PC-3 (cell line): Measurements from ENCODE around the gene KCNT2. TPM values are rescaled to one million over a fixed set of nuclear protein-coding genes. Genes with fewer than 3 reads are reported as not detected.
A peak's percentile ranks its signal among the peaks of the same experiment; 100 is the strongest.

Experiments used
- ATAC-seq: fragments of 200-7000 bp; cut with Tn5 transposase; 2 replicates; pipeline ENCODE4 v1.9.1; 2020; ENCODE audit warnings: mild to moderate bottlenecking, moderate library complexity
- BruUV-seq: library from RNA; stranded (reverse); fragments of 400-500 nt; replicated peaks from 2 replicates; lab custom pipeline; 2021; lab: Mats Ljungman, UMichigan
- CTCF ChIA-PET: fragments of 300-600 bp; sonication (Branson Sonifier 250); formaldehyde crosslinking; loops from one replicate; lab custom pipeline; 2022; ENCODE audit warnings: antibody characterized with exemption; lab: Charles Lee
- POLR2A ChIA-PET: fragments of 300-600 bp; sonication (Branson Sonifier 250); formaldehyde crosslinking; loops from one replicate; lab custom pipeline; 2022; ENCODE audit warnings: antibody characterized with exemption; ENCODE audit not compliant: unreplicated experiment; lab: Charles Lee
- DNase-seq: peaks from one replicate; pipeline ENCODE4 v3.0.0-alpha.2; 2015
- H2AFZ ChIP-seq: fragments of 300-600 bp; sonication (generic); 2 replicates; pipeline ENCODE4 v1.6.0; 2016; ENCODE audit warnings: antibody characterized with exemption, low read length
- H3F3A ChIP-seq: fragments of 300-600 bp; sonication (generic); one replicate; pipeline ENCODE4 v1.6.0; 2017; ENCODE audit warnings: antibody characterized with exemption, low read length, control low read depth, mild to moderate bottlenecking; ENCODE audit not compliant: unreplicated experiment
- H3K27ac ChIP-seq: fragments of 300-600 bp; sonication (generic); 2 replicates; pipeline ENCODE4 v1.5.1; 2016; ENCODE audit warnings: mild to moderate bottlenecking, low read length
- H3K27me3 ChIP-seq: fragments of 300-600 bp; sonication (generic); 2 replicates; pipeline ENCODE4 v1.6.1; 2016; ENCODE audit warnings: low read length, mixed read lengths
- H3K36me3 ChIP-seq: fragments of 300-600 bp; sonication (generic); 2 replicates; pipeline ENCODE4 v1.6.1; 2016; ENCODE audit warnings: low read depth, mixed run types, low read length, mixed read lengths
- H3K4me1 ChIP-seq: fragments of 300-600 bp; sonication (generic); 2 replicates; pipeline ENCODE4 v1.5.1; 2016; ENCODE audit warnings: low read length; ENCODE audit not compliant: insufficient read depth
- H3K4me2 ChIP-seq: fragments of 300-600 bp; sonication (generic); 2 replicates; pipeline ENCODE4 v1.6.0; 2016; ENCODE audit warnings: low read length
- H3K4me3 ChIP-seq: fragments of 300-600 bp; sonication (generic); 2 replicates; pipeline ENCODE4 v1.5.1; 2016; ENCODE audit warnings: mild to moderate bottlenecking, low read length, mixed read lengths
- H3K79me2 ChIP-seq: fragments of 300-600 bp; sonication (generic); 2 replicates; pipeline ENCODE4 v1.6.1; 2017; ENCODE audit warnings: low read length, mixed read lengths
- H3K9ac ChIP-seq: fragments of 300-600 bp; sonication (generic); 2 replicates; pipeline ENCODE4 v1.6.0; 2016; ENCODE audit warnings: mild to moderate bottlenecking, low read length
- H3K9me2 ChIP-seq: fragments of 300-600 bp; sonication (generic); replicated peaks from 2 replicates; pipeline ENCODE4 v1.6.1; 2016; ENCODE audit warnings: mixed run types, low read length, mixed read lengths
- H3K9me3 ChIP-seq: fragments of 300-600 bp; sonication (generic); 2 replicates; pipeline ENCODE4 v1.6.1; 2016; ENCODE audit warnings: low read length, mixed read lengths
- H4K20me1 ChIP-seq: fragments of 300-600 bp; sonication (generic); 2 replicates; pipeline ENCODE4 v1.6.1; 2016; ENCODE audit warnings: low read length, mixed read lengths
- CTCF ChIP-seq: fragments of 300-600 bp; sonication (generic); conservative IDR thresholded peaks from 2 replicates; pipeline ENCODE4 v1.5.1; 2017; ENCODE audit warnings: antibody characterized with exemption, low read depth, mild to moderate bottlenecking, low read length
- EZH2 ChIP-seq: fragments of 300-600 bp; sonication (generic); IDR thresholded peaks from one replicate; pipeline ENCODE4 v1.6.1; 2017; ENCODE audit warnings: antibody characterized with exemption, mild to moderate bottlenecking, low read length; ENCODE audit not compliant: unreplicated experiment
- EZH2phosphoT487 ChIP-seq: fragments of 300-600 bp; sonication (generic); IDR thresholded peaks from 2 replicates; pipeline ENCODE4 v1.6.1; 2018; ENCODE audit warnings: mild to moderate bottlenecking, antibody characterized with exemption, low read length, borderline replicate concordance
- intact Hi-C: fragments of 100-400 bp; cut with micrococcal nuclease; formaldehyde crosslinking; loops from 2 replicates; pipeline ENCODE4 v1.9.0; 2023
- total RNA-seq: library from RNA; depleted of rRNA; stranded (reverse); fragments of >200 nt; gene quantifications from 2 replicates; pipeline ENCODE4 v1.2.3, GENCODE V29; 2014

Gene KCNT2
- total RNA-seq, 1 experiment from 2014 or later: 0.26 TPM

- Histone ChIP-seq H3K27ac (no peak overlapping the region), H2AFZ (no peak overlapping the region), H3K4me3 (no peak overlapping the region), H3K36me3 (no peaks in the 10 kb centered on the region), H4K20me1 (no peaks in the 10 kb centered on the region), H3K4me1 (0 out of 2 replicates have a peak, but pooled peaks cover 9% of the 10 kb centered on the region), H3K4me2 (no peak overlapping the region), H3K9ac (no peak overlapping the region), H3K9me3 (no peaks in the 10 kb centered on the region), H3K9me2 (no peaks in the 10 kb centered on the region), H3K27me3 (no peaks in the 10 kb centered on the region), H3K79me2 (no peaks in the 10 kb centered on the region), H3F3A (no peaks in the 10 kb centered on the region)
- no peak for TF ChIP-seq EZH2
- TF ChIP-seq CTCF: no peak
- TF ChIP-seq EZH2phosphoT487: no peak
- no TSS peak for BruUV-seq
- intact Hi-C loops: loop anchor here (10.0 kb wide), 1 partner anchor 153 kb away; no protein-coding TSS in a partner anchor
- POLR2A ChIA-PET: no interaction called here
- CTCF ChIA-PET: no interaction called here
- DNase-seq (no peak), ATAC-seq (no peak)
Observed at GRCh38 chr1:196401452-196401833, 206.8 kb downstream of the KCNT2 start.

- no peaks in the 10 kb centered on the region for H4K20me1 ChIP-seq
- peak; percentile 59 for ATAC-seq
Observed at GRCh38 chr1:196400478-196401451, 207.5 kb downstream of the KCNT2 start.

More at GRCh38 chr1:196400478-196401451, 207.5 kb downstream of the KCNT2 start:
- H3K4me1 ChIP-seq: 0 out of 2 replicates have a peak, but pooled peaks cover 9% of the 10 kb centered on the region
- TF ChIP-seq EZH2phosphoT487 (no peak), EZH2 (no peak), CTCF (no peak)
- BruUV-seq: no TSS peak
- no peaks in the 10 kb centered on the region for H3K9me2 ChIP-seq
- no peak overlapping the region for H3K4me3 ChIP-seq
- H3K79me2 ChIP-seq: no peaks in the 10 kb centered on the region
- CTCF ChIA-PET: no interaction called here
- no peaks in the 10 kb centered on the region for H3F3A ChIP-seq
- H3K27me3 ChIP-seq: no peaks in the 10 kb centered on the region
- POLR2A ChIA-PET: no interaction called here
- no peak overlapping the region for H2AFZ ChIP-seq
- intact Hi-C loops: loop anchor here (10.0 kb wide), 1 partner anchor 154 kb away; no protein-coding TSS in a partner anchor
- H3K36me3 ChIP-seq: no peaks in the 10 kb centered on the region
- no peak overlapping the region for H3K4me2 ChIP-seq
- H3K27ac ChIP-seq: no peak overlapping the region
- H3K9me3 ChIP-seq: no peaks in the 10 kb centered on the region
- H3K9ac ChIP-seq: no peak overlapping the region
- peak; percentile 43 for DNase-seq
